Fibroblast of lung (primary cell): ENCODE measurements around the gene MRC2.

Source experiments
- CTCF ChIP-seq, 2 donors: IDR thresholded peaks in 1 of 2; conservative IDR thresholded peaks in 1 of 2; 1 replicate in 1 of 2; 2 replicates in 1 of 2; pipeline ENCODE4 v1.5.1; 2011 to 2012; ENCODE audit warnings: low read length in 2 of 2, control low read depth in 1 of 2, inconsistent platforms in 1 of 2, low read depth in 1 of 2, mild to moderate bottlenecking in 1 of 2
- EZH2 ChIP-seq: IDR thresholded peaks from 2 replicates; pipeline ENCODE4 v1.5.1; 2012; ENCODE audit warnings: low read length, control low read depth, mild to moderate bottlenecking; ENCODE audit errors: missing control alignments

GRCh38 chr17:62712171-62712581, 84.7 kb downstream of the MRC2 start:
- no peak for TF ChIP-seq EZH2
- TF ChIP-seq CTCF (conservative IDR thresholded peaks at IDR 0.05 in 1 of 2, IDR thresholded peaks at IDR 0.05 in 1 of 2; ENCODE audit: low read depth in 1 of 2, low read length in 2 of 2), result no peak
